Endodermal cell (in vitro differentiated cells): ENCODE measurements around the gene TNNI3K. TPM values are rescaled to one million over a fixed set of nuclear protein-coding genes. Genes with fewer than 3 reads are reported as not detected.

Experiments
- DNase-seq: peaks from one replicate; pipeline ENCODE4 v3.0.0-alpha.2; 2017
- H3K27ac ChIP-seq: 2 replicates; pipeline ENCODE4 v1.5.1; 2013; ENCODE audit warnings: mild to moderate bottlenecking, low read depth, low read length, moderate library complexity
- H3K27me3 ChIP-seq: 2 replicates; pipeline ENCODE4 v1.6.1; 2013; ENCODE audit warnings: mild to moderate bottlenecking, low read length, moderate library complexity; ENCODE audit not compliant: insufficient read depth, control insufficient read depth, poor library complexity, severe bottlenecking
- H3K36me3 ChIP-seq: 2 replicates; pipeline ENCODE4 v1.7.0; 2013; ENCODE audit warnings: mild to moderate bottlenecking, low read length, moderate library complexity; ENCODE audit not compliant: control insufficient read depth, insufficient read depth
- H3K4me1 ChIP-seq: one replicate; pipeline ENCODE4 v1.7.0; 2013; ENCODE audit warnings: low read length; ENCODE audit not compliant: control insufficient read depth, insufficient read depth
- H3K4me3 ChIP-seq: 2 replicates; pipeline ENCODE4 v1.5.1; 2013; ENCODE audit warnings: mild to moderate bottlenecking, low read length, moderate library complexity
- H3K9ac ChIP-seq: 2 replicates; pipeline ENCODE4 v1.6.1; 2013; ENCODE audit warnings: mild to moderate bottlenecking, low read length, moderate library complexity; ENCODE audit not compliant: poor library complexity, severe bottlenecking; ENCODE audit errors: extremely low read depth
- H3K9me3 ChIP-seq: 2 replicates; pipeline ENCODE4 v1.6.1; 2013; ENCODE audit warnings: mild to moderate bottlenecking, low read length, moderate library complexity; ENCODE audit not compliant: control insufficient read depth
- H3K27ac Mint-ChIP-seq: 2 replicates; pipeline ENCODE4 v1.8.0; 2020; ENCODE audit warnings: mixed read lengths
- H3K27me3 Mint-ChIP-seq: 2 replicates; pipeline ENCODE4 v1.8.0; 2021; ENCODE audit warnings: mild to moderate bottlenecking, mixed read lengths; ENCODE audit not compliant: insufficient read depth
- H3K36me3 Mint-ChIP-seq: 2 replicates; pipeline ENCODE4 v1.8.0; 2020; ENCODE audit warnings: low read depth, mixed read lengths
- H3K4me1 Mint-ChIP-seq: 2 replicates; pipeline ENCODE4 v1.8.0; 2020; ENCODE audit warnings: mixed read lengths
- H3K4me3 Mint-ChIP-seq: 2 replicates; pipeline ENCODE4 v1.8.0; 2020; ENCODE audit warnings: mild to moderate bottlenecking, moderate library complexity, mixed read lengths
- H3K9me3 Mint-ChIP-seq: 2 replicates; pipeline ENCODE4 v1.8.0; 2020; ENCODE audit warnings: mild to moderate bottlenecking, mixed read lengths
- WGBS, 2 experiments: methylation state at CpG; one replicate each; pipeline versions ENCODE4 v1.1.5 to v1.1.7; 2013; ENCODE audit warnings: missing lambda C conversion rate in 2 of 2, mixed read lengths in 1 of 2; ENCODE audit not compliant: insufficient coverage in 1 of 2, insufficient read length in 1 of 2; 5-methylcytosine and 5-hydroxymethylcytosine counted together
- total RNA-seq, 2 donors: library from RNA; stranded (reverse); fragmentation: NEBNext Ultra II Directional in 1 of 2; extraction: Animal tissue kit (Norgen Biotek cat#: 25700) in 1 of 2; gene quantifications; 2 replicates in 1 of 2; 3 replicates in 1 of 2; pipeline ENCODE4 v1.2.1, GENCODE V29; 2021
- TF ChIP-seq, protein P1 (sequence below): fragments of 200-600 bp; sonication (generic); conservative IDR thresholded peaks from 2 replicates; pipeline ENCODE4 v1.5.0; 2021; ENCODE audit warnings: antibody characterized with exemption, mild to moderate bottlenecking

Gene TNNI3K
- total RNA-seq, 2 donors from 2014 or later = 1.1 TPM; not detected in 1

DNA sequence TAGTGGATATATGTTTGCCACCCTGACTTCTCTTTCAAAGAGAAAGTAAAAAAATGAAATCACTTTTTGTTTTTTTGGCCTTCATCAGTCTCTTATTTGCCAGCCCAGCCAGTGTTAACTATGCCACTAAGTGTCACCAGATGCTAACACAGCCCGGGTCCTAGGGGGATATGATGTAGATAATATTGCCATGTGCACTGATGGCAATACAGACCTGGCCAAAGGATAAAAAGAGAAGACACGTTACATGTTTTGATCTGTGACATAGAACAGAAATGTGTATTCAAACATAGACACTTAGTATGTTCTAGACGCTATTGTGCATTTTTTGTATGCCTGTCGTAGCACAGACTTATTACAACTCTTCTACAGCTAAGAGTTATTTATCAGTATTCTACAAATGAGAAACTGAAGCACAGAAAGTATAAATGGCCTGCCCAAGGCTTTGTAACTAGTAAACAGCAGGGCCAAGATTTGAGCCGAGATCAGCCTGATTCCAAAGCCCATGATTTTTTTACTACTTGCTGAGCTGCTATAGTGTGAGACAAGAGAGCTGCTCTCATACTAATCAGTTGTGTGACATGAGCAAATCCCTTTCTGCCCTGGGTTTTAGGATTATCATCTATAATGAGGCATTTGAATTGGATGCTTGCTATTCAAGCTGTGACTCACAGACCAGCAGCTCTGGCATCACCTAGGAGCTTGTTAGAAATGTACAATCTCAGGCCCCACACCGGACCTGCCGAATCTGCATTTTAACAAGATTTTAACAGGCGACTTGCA lies 270.9 kb downstream of the TNNI3K start:
- Histone ChIP-seq H3K4me3 (no peak overlapping the region), H3K27me3 (no peaks in the 10 kb centered on the region), H3K4me1 (no peaks in the 10 kb centered on the region), H3K36me3 (no peaks in the 10 kb centered on the region), H3K9me3 (no peaks in the 10 kb centered on the region), H3K9ac (peak overlapping the region; percentile 1), H3K27ac (peak overlapping the region; percentile 94)
- Mint-ChIP-seq H3K36me3 (no peaks in the 10 kb centered on the region), H3K9me3 (no peaks in the 10 kb centered on the region), H3K27ac (no peak overlapping the region), H3K4me3 (no peak overlapping the region), H3K27me3 (peaks cover 9% of the 10 kb centered on the region), H3K4me1 (peaks cover 18% of the 10 kb centered on the region)
- 43 to 74% methylated on average over 4 to 8 of the region's 8 CpGs for WGBS, 2 experiments
- TF ChIP-seq, protein P1, sequence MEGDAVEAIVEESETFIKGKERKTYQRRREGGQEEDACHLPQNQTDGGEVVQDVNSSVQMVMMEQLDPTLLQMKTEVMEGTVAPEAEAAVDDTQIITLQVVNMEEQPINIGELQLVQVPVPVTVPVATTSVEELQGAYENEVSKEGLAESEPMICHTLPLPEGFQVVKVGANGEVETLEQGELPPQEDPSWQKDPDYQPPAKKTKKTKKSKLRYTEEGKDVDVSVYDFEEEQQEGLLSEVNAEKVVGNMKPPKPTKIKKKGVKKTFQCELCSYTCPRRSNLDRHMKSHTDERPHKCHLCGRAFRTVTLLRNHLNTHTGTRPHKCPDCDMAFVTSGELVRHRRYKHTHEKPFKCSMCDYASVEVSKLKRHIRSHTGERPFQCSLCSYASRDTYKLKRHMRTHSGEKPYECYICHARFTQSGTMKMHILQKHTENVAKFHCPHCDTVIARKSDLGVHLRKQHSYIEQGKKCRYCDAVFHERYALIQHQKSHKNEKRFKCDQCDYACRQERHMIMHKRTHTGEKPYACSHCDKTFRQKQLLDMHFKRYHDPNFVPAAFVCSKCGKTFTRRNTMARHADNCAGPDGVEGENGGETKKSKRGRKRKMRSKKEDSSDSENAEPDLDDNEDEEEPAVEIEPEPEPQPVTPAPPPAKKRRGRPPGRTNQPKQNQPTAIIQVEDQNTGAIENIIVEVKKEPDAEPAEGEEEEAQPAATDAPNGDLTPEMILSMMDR = no peak
- DNase-seq = no peak

DNA sequence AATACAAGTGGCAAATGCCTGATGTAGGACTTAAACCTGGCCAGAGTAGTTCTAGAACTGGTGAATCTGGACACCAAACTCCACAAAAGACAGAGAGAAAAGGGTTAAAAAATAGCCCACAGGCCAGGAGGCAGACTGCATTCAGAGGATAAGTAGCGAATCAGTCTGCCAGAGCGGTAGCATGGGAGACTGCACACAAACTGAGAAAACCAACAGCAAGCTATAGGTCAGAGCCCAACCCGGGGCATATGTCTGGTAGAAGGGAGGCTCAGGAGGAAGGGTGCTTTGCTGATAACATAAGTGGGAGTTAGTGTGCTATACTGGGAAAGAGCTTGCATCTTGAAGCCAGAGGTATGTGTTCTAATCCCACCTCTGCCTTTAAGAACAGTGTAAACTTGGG lies 273.3 kb downstream of the TNNI3K start:
- Mint-ChIP-seq H3K9me3 (no peaks in the 10 kb centered on the region), H3K27ac (no peak overlapping the region), H3K36me3 (no peaks in the 10 kb centered on the region), H3K4me1 (peaks cover 18% of the 10 kb centered on the region), H3K27me3 (peaks cover 9% of the 10 kb centered on the region), H3K4me3 (no peak overlapping the region)
- no peak overlapping the region for H3K27ac ChIP-seq
- DNase-seq = no peak
- no peak overlapping the region for H3K4me3 ChIP-seq
- no peaks in the 10 kb centered on the region for H3K27me3 ChIP-seq
- TF ChIP-seq, protein P1 = no peak
- 28 to 45% methylated on average over 3 of the region's 3 CpGs for WGBS, 2 experiments
- no peaks in the 10 kb centered on the region for H3K9me3 ChIP-seq
- H3K36me3 ChIP-seq = no peaks in the 10 kb centered on the region
- no peaks in the 10 kb centered on the region for H3K4me1 ChIP-seq
- no peak overlapping the region for H3K9ac ChIP-seq

DNA sequence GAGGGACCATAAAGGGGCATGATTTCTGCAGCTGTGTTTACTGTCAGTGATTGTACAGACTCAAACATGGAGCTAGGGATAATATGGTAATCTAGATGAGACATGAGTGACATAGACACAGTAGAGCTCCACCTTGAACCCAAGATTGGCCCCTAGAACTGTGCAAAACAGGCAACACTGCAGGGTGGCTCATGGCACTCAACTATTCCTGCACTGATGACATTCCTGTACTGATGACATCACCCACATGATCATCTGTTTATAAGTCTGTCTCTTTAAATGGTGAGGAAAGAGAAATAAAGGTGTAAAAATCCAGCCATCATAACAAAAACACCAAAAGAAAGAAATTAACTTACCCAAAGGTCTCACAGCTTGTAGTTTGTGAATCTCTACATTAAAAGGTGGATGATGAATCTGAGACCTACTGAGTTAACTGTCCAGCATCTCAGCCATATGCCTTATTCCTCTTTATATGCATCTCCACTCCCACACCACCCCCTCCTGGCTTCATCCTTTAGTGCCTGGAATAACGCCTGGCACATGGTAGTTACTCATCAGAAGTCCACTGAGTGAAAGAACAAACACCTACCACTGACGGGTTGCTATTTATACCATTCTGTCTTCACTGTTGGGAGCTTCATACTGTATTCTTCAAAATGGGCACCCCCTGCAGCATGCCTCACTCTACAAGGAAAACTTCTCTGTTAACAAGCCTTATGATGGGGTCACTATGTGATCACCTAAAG lies 277.2 kb downstream of the TNNI3K start, which contains the start of gene LRRC53:
TSS of gene LRRC53 (minus strand) at position 442 of the 746 bp plus-strand sequence. CDS start 29,262 bp downstream, outside the sequence.
- no peaks in the 10 kb centered on the region for H3K9me3 Mint-ChIP-seq
- no peaks in the 10 kb centered on the region for H3K36me3 Mint-ChIP-seq
- DNase-seq = no peak
- no peak within 1 kb of the TSS for H3K27ac Mint-ChIP-seq
- TF ChIP-seq, protein P1 = no peak
- no peaks in the 10 kb centered on the region for H3K27me3 ChIP-seq
- peaks cover 5% of the 10 kb centered on the region for H3K4me1 Mint-ChIP-seq
- no peak within 1 kb of the TSS for H3K9ac ChIP-seq
- no peak within 1 kb of the TSS for H3K27ac ChIP-seq
- H3K4me1 ChIP-seq = no peaks in the 10 kb centered on the region
- no peaks in the 10 kb centered on the region for H3K9me3 ChIP-seq
- 79 to 83% methylated on average over 2 of the region's 2 CpGs for WGBS, 2 experiments
- H3K27me3 Mint-ChIP-seq = no peaks in the 10 kb centered on the region
- no peak within 1 kb of the TSS for H3K4me3 Mint-ChIP-seq
- H3K4me3 ChIP-seq = no peak within 1 kb of the TSS
- no peaks in the 10 kb centered on the region for H3K36me3 ChIP-seq
